WTC11 (cell line): ENCODE measurements around the gene PTP4A1. TPM values are rescaled to one million over a fixed set of nuclear protein-coding genes. Genes with fewer than 3 reads are reported as not detected.

ENCODE experiments used
- ATF1 ChIP-seq: sonication (generic); formaldehyde crosslinking; IDR thresholded peaks from 2 replicates; pipeline ENCODE4 v1.8.1; 2023; ENCODE audit warnings: mild to moderate bottlenecking, moderate library complexity, missing genetic modification reagents
- ETV6 ChIP-seq: sonication (generic); formaldehyde crosslinking; IDR thresholded peaks from 2 replicates; pipeline ENCODE4 v1.8.1; 2022; ENCODE audit warnings: mild to moderate bottlenecking, missing genetic modification reagents
- FOXK1 ChIP-seq: sonication (generic); formaldehyde crosslinking; IDR thresholded peaks from 2 replicates; pipeline ENCODE4 v1.8.0; 2022; ENCODE audit warnings: mild to moderate bottlenecking, moderate library complexity, missing genetic modification reagents
- KAT7 ChIP-seq: sonication (generic); formaldehyde crosslinking; IDR thresholded peaks from 2 replicates; pipeline ENCODE4 v1.8.1; 2023; ENCODE audit warnings: missing genetic modification reagents, mild to moderate bottlenecking, borderline replicate concordance
- NFATC4 ChIP-seq: fragments of 250-450 bp; sonication (Bioruptor Pico); IDR thresholded peaks from 2 replicates; pipeline ENCODE4 v1.9.0; 2021; ENCODE audit warnings: mild to moderate bottlenecking
- SMAD3 ChIP-seq: sonication (generic); formaldehyde crosslinking; IDR thresholded peaks from 2 replicates; pipeline ENCODE4 v1.8.0; 2022; ENCODE audit warnings: missing genetic modification reagents, mild to moderate bottlenecking, borderline replicate concordance
- TEAD1 ChIP-seq: sonication (generic); formaldehyde crosslinking; IDR thresholded peaks from 2 replicates; pipeline ENCODE4 v1.8.0; 2022; ENCODE audit warnings: mild to moderate bottlenecking, missing genetic modification reagents
- ZNF232 ChIP-seq: sonication (generic); formaldehyde crosslinking; IDR thresholded peaks from 2 replicates; pipeline ENCODE4 v1.8.0; 2022; ENCODE audit warnings: mild to moderate bottlenecking, missing genetic modification reagents
- ZNF532 ChIP-seq: fragments of 250-450 bp; sonication (Bioruptor Pico); IDR thresholded peaks from 2 replicates; pipeline ENCODE4 v1.9.0; 2021; ENCODE audit warnings: mild to moderate bottlenecking, borderline replicate concordance
- total RNA-seq: library from RNA; stranded (reverse); gene quantifications from 3 replicates; pipeline ENCODE4 v1.2.3, GENCODE V29; 2021
- TF ChIP-seq, protein P1 (sequence below): sonication (generic); formaldehyde crosslinking; IDR thresholded peaks from 2 replicates; pipeline ENCODE4 v1.8.1; 2023; ENCODE audit warnings: mild to moderate bottlenecking, missing genetic modification reagents, borderline replicate concordance
- TF ChIP-seq, protein P2 (sequence below): sonication (generic); formaldehyde crosslinking; IDR thresholded peaks from 2 replicates; pipeline ENCODE4 v1.8.0; 2022; ENCODE audit warnings: mild to moderate bottlenecking, missing genetic modification reagents
- TF ChIP-seq, protein P3 (sequence below): sonication (generic); formaldehyde crosslinking; conservative IDR thresholded peaks from 2 replicates; pipeline ENCODE4 v1.8.1; 2023; ENCODE audit warnings: mild to moderate bottlenecking, low read depth, missing genetic modification reagents, moderate library complexity
- TF ChIP-seq, protein P4 (sequence below): sonication (generic); formaldehyde crosslinking; IDR thresholded peaks from 2 replicates; pipeline ENCODE4 v1.8.1; 2023; ENCODE audit warnings: mild to moderate bottlenecking, missing genetic modification reagents, moderate library complexity
- TF ChIP-seq, protein P5 (sequence below): fragments of 250-450 bp; sonication (Bioruptor Pico); IDR thresholded peaks from 2 replicates; pipeline ENCODE4 v1.9.0; 2021; ENCODE audit warnings: moderate library complexity, mild to moderate bottlenecking, inconsistent platforms, borderline replicate concordance

The PTP4A1 gene
- total RNA-seq, 1 experiment from 2014 or later, result 56.9 TPM

- TF ChIP-seq, protein P1, sequence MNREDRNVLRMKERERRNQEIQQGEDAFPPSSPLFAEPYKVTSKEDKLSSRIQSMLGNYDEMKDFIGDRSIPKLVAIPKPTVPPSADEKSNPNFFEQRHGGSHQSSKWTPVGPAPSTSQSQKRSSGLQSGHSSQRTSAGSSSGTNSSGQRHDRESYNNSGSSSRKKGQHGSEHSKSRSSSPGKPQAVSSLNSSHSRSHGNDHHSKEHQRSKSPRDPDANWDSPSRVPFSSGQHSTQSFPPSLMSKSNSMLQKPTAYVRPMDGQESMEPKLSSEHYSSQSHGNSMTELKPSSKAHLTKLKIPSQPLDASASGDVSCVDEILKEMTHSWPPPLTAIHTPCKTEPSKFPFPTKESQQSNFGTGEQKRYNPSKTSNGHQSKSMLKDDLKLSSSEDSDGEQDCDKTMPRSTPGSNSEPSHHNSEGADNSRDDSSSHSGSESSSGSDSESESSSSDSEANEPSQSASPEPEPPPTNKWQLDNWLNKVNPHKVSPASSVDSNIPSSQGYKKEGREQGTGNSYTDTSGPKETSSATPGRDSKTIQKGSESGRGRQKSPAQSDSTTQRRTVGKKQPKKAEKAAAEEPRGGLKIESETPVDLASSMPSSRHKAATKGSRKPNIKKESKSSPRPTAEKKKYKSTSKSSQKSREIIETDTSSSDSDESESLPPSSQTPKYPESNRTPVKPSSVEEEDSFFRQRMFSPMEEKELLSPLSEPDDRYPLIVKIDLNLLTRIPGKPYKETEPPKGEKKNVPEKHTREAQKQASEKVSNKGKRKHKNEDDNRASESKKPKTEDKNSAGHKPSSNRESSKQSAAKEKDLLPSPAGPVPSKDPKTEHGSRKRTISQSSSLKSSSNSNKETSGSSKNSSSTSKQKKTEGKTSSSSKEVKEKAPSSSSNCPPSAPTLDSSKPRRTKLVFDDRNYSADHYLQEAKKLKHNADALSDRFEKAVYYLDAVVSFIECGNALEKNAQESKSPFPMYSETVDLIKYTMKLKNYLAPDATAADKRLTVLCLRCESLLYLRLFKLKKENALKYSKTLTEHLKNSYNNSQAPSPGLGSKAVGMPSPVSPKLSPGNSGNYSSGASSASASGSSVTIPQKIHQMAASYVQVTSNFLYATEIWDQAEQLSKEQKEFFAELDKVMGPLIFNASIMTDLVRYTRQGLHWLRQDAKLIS, result no peak
- TF ChIP-seq NFATC4 (CRISPR knock-in tag), result no peak
- TF ChIP-seq KAT7 (CRISPR knock-in tag), result no peak
- TF ChIP-seq, protein P2, sequence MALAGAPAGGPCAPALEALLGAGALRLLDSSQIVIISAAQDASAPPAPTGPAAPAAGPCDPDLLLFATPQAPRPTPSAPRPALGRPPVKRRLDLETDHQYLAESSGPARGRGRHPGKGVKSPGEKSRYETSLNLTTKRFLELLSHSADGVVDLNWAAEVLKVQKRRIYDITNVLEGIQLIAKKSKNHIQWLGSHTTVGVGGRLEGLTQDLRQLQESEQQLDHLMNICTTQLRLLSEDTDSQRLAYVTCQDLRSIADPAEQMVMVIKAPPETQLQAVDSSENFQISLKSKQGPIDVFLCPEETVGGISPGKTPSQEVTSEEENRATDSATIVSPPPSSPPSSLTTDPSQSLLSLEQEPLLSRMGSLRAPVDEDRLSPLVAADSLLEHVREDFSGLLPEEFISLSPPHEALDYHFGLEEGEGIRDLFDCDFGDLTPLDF (CRISPR knock-in tag), result no peak
- no peak for TF ChIP-seq ZNF232
- TF ChIP-seq TEAD1 (CRISPR knock-in tag), result no peak
- no peak for TF ChIP-seq ATF1 (CRISPR knock-in tag)
- no peak for TF ChIP-seq FOXK1 (CRISPR knock-in tag)
- TF ChIP-seq SMAD3 (CRISPR knock-in tag), result no peak
- TF ChIP-seq ZNF532 (CRISPR knock-in tag), result no peak
- no peak for TF ChIP-seq ETV6 (CRISPR knock-in tag)
- TF ChIP-seq, protein P3, sequence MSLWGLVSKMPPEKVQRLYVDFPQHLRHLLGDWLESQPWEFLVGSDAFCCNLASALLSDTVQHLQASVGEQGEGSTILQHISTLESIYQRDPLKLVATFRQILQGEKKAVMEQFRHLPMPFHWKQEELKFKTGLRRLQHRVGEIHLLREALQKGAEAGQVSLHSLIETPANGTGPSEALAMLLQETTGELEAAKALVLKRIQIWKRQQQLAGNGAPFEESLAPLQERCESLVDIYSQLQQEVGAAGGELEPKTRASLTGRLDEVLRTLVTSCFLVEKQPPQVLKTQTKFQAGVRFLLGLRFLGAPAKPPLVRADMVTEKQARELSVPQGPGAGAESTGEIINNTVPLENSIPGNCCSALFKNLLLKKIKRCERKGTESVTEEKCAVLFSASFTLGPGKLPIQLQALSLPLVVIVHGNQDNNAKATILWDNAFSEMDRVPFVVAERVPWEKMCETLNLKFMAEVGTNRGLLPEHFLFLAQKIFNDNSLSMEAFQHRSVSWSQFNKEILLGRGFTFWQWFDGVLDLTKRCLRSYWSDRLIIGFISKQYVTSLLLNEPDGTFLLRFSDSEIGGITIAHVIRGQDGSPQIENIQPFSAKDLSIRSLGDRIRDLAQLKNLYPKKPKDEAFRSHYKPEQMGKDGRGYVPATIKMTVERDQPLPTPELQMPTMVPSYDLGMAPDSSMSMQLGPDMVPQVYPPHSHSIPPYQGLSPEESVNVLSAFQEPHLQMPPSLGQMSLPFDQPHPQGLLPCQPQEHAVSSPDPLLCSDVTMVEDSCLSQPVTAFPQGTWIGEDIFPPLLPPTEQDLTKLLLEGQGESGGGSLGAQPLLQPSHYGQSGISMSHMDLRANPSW, result no peak
- TF ChIP-seq, protein P4, sequence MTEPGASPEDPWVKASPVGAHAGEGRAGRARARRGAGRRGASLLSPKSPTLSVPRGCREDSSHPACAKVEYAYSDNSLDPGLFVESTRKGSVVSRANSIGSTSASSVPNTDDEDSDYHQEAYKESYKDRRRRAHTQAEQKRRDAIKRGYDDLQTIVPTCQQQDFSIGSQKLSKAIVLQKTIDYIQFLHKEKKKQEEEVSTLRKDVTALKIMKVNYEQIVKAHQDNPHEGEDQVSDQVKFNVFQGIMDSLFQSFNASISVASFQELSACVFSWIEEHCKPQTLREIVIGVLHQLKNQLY (CRISPR knock-in tag), result no peak
- TF ChIP-seq, protein P5, sequence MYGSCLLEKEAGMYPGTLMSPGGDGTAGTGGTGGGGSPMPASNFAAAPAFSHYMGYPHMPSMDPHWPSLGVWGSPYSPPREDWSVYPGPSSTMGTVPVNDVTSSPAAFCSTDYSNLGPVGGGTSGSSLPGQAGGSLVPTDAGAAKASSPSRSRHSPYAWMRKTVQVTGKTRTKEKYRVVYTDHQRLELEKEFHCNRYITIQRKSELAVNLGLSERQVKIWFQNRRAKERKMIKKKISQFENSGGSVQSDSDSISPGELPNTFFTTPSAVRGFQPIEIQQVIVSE (CRISPR knock-in tag), result no peak
These were observed 27.9 kb downstream of the PTP4A1 start (continued) for GRCh38 chr6:63600136-63600535.
